HepG2 (cell line): ENCODE measurements around the gene SERPINE3. TPM values are rescaled to one million over a fixed set of nuclear protein-coding genes. Genes with fewer than 3 reads are reported as not detected.

Source experiments
- ATAC-seq: fragments of 200-7000 bp; cut with Tn5 transposase; 3 replicates; pipeline ENCODE4 v1.9.1; 2020; ENCODE audit warnings: mild to moderate bottlenecking, moderate library complexity
- BruUV-seq: library from RNA; stranded (reverse); fragments of 400-500 nt; replicated peaks from 2 replicates; lab custom pipeline; 2021; lab: Mats Ljungman, UMichigan
- CTCF ChIA-PET: fragments of 300-600 bp; formaldehyde crosslinking; extraction: SDS; loops from one replicate; lab custom pipeline; 2021; ENCODE audit warnings: low total read pairs, inconsistent platforms, low intra/inter-chr PET ratio; lab: Yijun Ruan, JAX
- POLR2A ChIA-PET: fragments of 350-600 bp; sonication (Branson Sonifier 250); formaldehyde crosslinking; loops from one replicate; lab custom pipeline; 2020; ENCODE audit warnings: antibody characterized with exemption, inconsistent platforms; lab: Yijun Ruan, JAX
- DNase-seq: peaks from one replicate; pipeline ENCODE4 v3.0.0-alpha.2; 2015; ENCODE audit warnings: low spot score
- FAIRE-seq: peaks from 3 replicates; lab custom pipeline; 2011; peaks lifted over from hg19 to GRCh38; lab: Jason Lieb, UNC
- H2AFZ ChIP-seq: one replicate; pipeline ENCODE4 v1.6.1; 2011; ENCODE audit warnings: low read length, inconsistent platforms
- H3K27ac ChIP-seq: fragments of 300-600 bp; 3 replicates; pipeline ENCODE4 v1.8.0; 2011; ENCODE audit warnings: mixed run types, mild to moderate bottlenecking, mixed read lengths, low read length, inconsistent platforms; ENCODE audit not compliant: insufficient read depth; ENCODE audit errors: extremely low read length
- H3K27me3 ChIP-seq, 2 experiments: fragments of 200-600 bp in 1 of 2; 2 replicates in 1 of 2; 3 replicates in 1 of 2; pipeline versions ENCODE4 v1.6.0 to v1.8.0; 2011; ENCODE audit warnings: low read length in 2 of 2, mild to moderate bottlenecking in 2 of 2, moderate library complexity in 2 of 2, inconsistent platforms in 1 of 2; ENCODE audit not compliant: insufficient read depth in 2 of 2, control insufficient read depth in 1 of 2
- H3K36me3 ChIP-seq, 2 experiments: fragments of 200-600 bp in 1 of 2; replicated peaks in 1 of 2; 2 replicates in 1 of 2; 3 replicates in 1 of 2; pipeline versions ENCODE4 v1.5.1 to v1.8.0; 2011; ENCODE audit warnings: low read length in 2 of 2, inconsistent platforms in 1 of 2; ENCODE audit not compliant: insufficient read depth in 2 of 2, control insufficient read depth in 1 of 2
- H3K4me1 ChIP-seq: 2 replicates; pipeline ENCODE4 v1.5.1; 2012; ENCODE audit warnings: low read length, inconsistent platforms; ENCODE audit not compliant: insufficient read depth
- H3K4me2 ChIP-seq: 2 replicates; pipeline ENCODE4 v1.6.0; 2011; ENCODE audit warnings: low read depth, low read length, inconsistent platforms
- H3K4me3 ChIP-seq, 3 experiments: fragments of 200-600 bp in 1 of 3; sonication (generic), shearing (Covaris generic) in 1 of 3; replicated peaks in 1 of 3; 2 replicates each; pipeline ENCODE4 v1.5.1; 2011 to 2016; ENCODE audit warnings: low read length in 3 of 3, inconsistent platforms in 2 of 3, low read depth in 2 of 3, mild to moderate bottlenecking in 2 of 3, control low read depth in 1 of 3, mixed read lengths in 1 of 3; ENCODE audit not compliant: insufficient read depth in 1 of 3
- H3K79me2 ChIP-seq: one replicate; pipeline ENCODE4 v1.6.1; 2011; ENCODE audit warnings: low read length, inconsistent platforms; ENCODE audit not compliant: insufficient read depth
- H3K9ac ChIP-seq: 2 replicates; pipeline ENCODE4 v1.6.0; 2011; ENCODE audit warnings: mild to moderate bottlenecking, low read depth, low read length, inconsistent platforms; ENCODE audit not compliant: insufficient read depth
- H3K9me3 ChIP-seq: 2 replicates; pipeline ENCODE4 v1.5.1; 2012; ENCODE audit warnings: mild to moderate bottlenecking, low read length
- H4K20me1 ChIP-seq: 2 replicates; pipeline ENCODE4 v1.6.0; 2011; ENCODE audit warnings: inconsistent platforms, mild to moderate bottlenecking, low read length, moderate library complexity; ENCODE audit not compliant: insufficient read depth
- ATF1 ChIP-seq: IDR thresholded peaks from 2 replicates; pipeline ENCODE4 v1.6.1; 2016; ENCODE audit warnings: mild to moderate bottlenecking, control low read depth
- CHD2 ChIP-seq: IDR thresholded peaks from 2 replicates; pipeline ENCODE4 v1.6.1; 2011; ENCODE audit warnings: low read depth, low read length, improper control_type of control experiment
- CSRNP1 ChIP-seq: sonication (generic); formaldehyde crosslinking; IDR thresholded peaks from 2 replicates; pipeline ENCODE4 v1.8.1; 2023; ENCODE audit warnings: mild to moderate bottlenecking, missing genetic modification reagents
- ELF4 ChIP-seq: sonication (generic); formaldehyde crosslinking; IDR thresholded peaks from 2 replicates; pipeline ENCODE4 v1.5.0; 2020; ENCODE audit warnings: missing genetic modification reagents, mild to moderate bottlenecking, moderate library complexity, borderline replicate concordance
- FOXJ3 ChIP-seq: sonication (generic); formaldehyde crosslinking; IDR thresholded peaks from 2 replicates; pipeline ENCODE4 v1.4.0; 2020; ENCODE audit warnings: missing genetic modification reagents, mild to moderate bottlenecking, borderline replicate concordance
- NR2F2 ChIP-seq: IDR thresholded peaks from 2 replicates; pipeline ENCODE4 v1.6.1; 2012; ENCODE audit warnings: low read depth, inconsistent platforms, borderline replicate concordance
- RBFOX2 ChIP-seq: fragments of 200-400 bp; formaldehyde crosslinking; IDR thresholded peaks from 2 replicates; pipeline ENCODE4 v1.6.1; 2017; ENCODE audit warnings: low read depth, mild to moderate bottlenecking, low read length
- REPIN1 ChIP-seq: sonication (generic); formaldehyde crosslinking; IDR thresholded peaks from 2 replicates; pipeline ENCODE4 v1.8.0; 2022; ENCODE audit warnings: missing genetic modification reagents, low read depth, mild to moderate bottlenecking, borderline replicate concordance
- SRSF1 ChIP-seq: fragments of 200-400 bp; formaldehyde crosslinking; optimal IDR thresholded peaks from 2 replicates; pipeline ENCODE3; 2017; ENCODE audit warnings: mild to moderate bottlenecking, low read depth, low read length, moderate library complexity
- THAP8 ChIP-seq: sonication (generic); formaldehyde crosslinking; IDR thresholded peaks from 2 replicates; pipeline ENCODE4 v1.5.1; 2020; ENCODE audit warnings: missing genetic modification reagents, mild to moderate bottlenecking, borderline replicate concordance
- ZNF251 ChIP-seq: sonication (generic); formaldehyde crosslinking; IDR thresholded peaks from 2 replicates; pipeline ENCODE4 v1.9.0; 2021; ENCODE audit warnings: mild to moderate bottlenecking, missing genetic modification reagents
- ZNF580 ChIP-seq: IDR thresholded peaks from 2 replicates; pipeline ENCODE4 v1.6.1; 2016; ENCODE audit warnings: low read depth, borderline replicate concordance
- ZNF781 ChIP-seq: sonication (generic); formaldehyde crosslinking; IDR thresholded peaks from 2 replicates; pipeline ENCODE4 v1.5.1; 2020; ENCODE audit warnings: borderline replicate concordance, mild to moderate bottlenecking, missing genetic modification reagents; ENCODE audit errors: not compliant biosample characterization
- WGBS: methylation state at CpG from one replicate; pipeline ENCODE4 v1.1.6; 2017; ENCODE audit warnings: low lambda C conversion rate; 5-methylcytosine and 5-hydroxymethylcytosine counted together
- in situ Hi-C: cut with HindIII; loops from 2 replicates; pipeline ENCODE4 v1.10.0; 2017; ENCODE audit warnings: low pct_unique_long_range_greater_than_20kb; ENCODE audit not compliant: extremely low pct_ligation_motif_present
- intact Hi-C: fragments of 100-400 bp; cut with micrococcal nuclease; formaldehyde crosslinking; loops from one replicate; pipeline ENCODE4 v1.10.0; 2022; ENCODE audit not compliant: unreplicated experiment
- polyA plus RNA-seq, 8 experiments: library from polyadenylated mRNA; depleted of rRNA in 3 of 8; stranded (reverse) in 7 of 8; unstranded in 1 of 8; fragments of >200 nt; fragmentation: Illumina TruSeq in 4 of 8; extraction: Trizol in 4 of 8; gene quantifications; 2 replicates each; pipeline versions ENCODE4 v1.2.1 to v1.2.3, GENCODE V29; 2011 to 2016; ENCODE audit warnings: low read depth in 4 of 8, missing spikeins in 1 of 8, mixed read lengths in 1 of 8; ENCODE audit not compliant: insufficient read depth in 1 of 8
- total RNA-seq, 5 experiments: library from RNA; depleted of rRNA; stranded (reverse); fragments of >200 nt; fragmentation: Illumina TruSeq; extraction: Trizol; gene quantifications; 2 replicates each; pipeline ENCODE4 v1.2.3, GENCODE V29; 2016; ENCODE audit warnings: low read depth in 1 of 5

Gene SERPINE3
- total and polyA plus RNA-seq, 2 of the 13 experiments (the other 11 are each of a cell fraction or from before 2014, with no cell fraction given): not detected

- no peak for FAIRE-seq
- in situ Hi-C loops (no loop called here), intact Hi-C loops (no loop called here)
- Histone ChIP-seq H3K79me2 (no peaks in the 10 kb centered on the region), H3K9ac (no peak overlapping the region), H4K20me1 (no peaks in the 10 kb centered on the region), H3K36me3 (no peaks in the 10 kb centered on the region), H3K27me3 (no peaks in the 10 kb centered on the region), H2AFZ (no peak overlapping the region), H3K27ac (no peak overlapping the region), H3K9me3 (no peaks in the 10 kb centered on the region), H3K4me1 (no peaks in the 10 kb centered on the region), H3K4me2 (no peak overlapping the region), H3K4me3 (no peak overlapping the region)
- WGBS: 98% methylated on average over 5 of the region's 9 CpGs
- POLR2A ChIA-PET: no interaction called here
- no TSS peak for BruUV-seq
- peak; percentile 63 for ATAC-seq
- TF ChIP-seq CSRNP1 (CRISPR knock-in tag) (no peak), THAP8 (no peak), RBFOX2 (no peak), NR2F2 (no peak)
- CTCF ChIA-PET: no interaction called here
- no peak for DNase-seq
Observed at GRCh38 chr13:51347099-51347498, 7.6 kb downstream of the SERPINE3 start.

GRCh38 chr13:51348069-51348967 is 8.8 kb downstream of the SERPINE3 start:
- Histone ChIP-seq H3K9me3 (no peaks in the 10 kb centered on the region), H3K4me2 (no peak overlapping the region), H3K4me3 (no peak overlapping the region), H3K27me3 (no peaks in the 10 kb centered on the region), H2AFZ (no peak overlapping the region), H4K20me1 (no peaks in the 10 kb centered on the region), H3K36me3 (no peaks in the 10 kb centered on the region), H3K9ac (no peak overlapping the region), H3K79me2 (no peaks in the 10 kb centered on the region), H3K27ac (no peak overlapping the region), H3K4me1 (no peaks in the 10 kb centered on the region)
- in situ Hi-C loops (no loop called here), intact Hi-C loops (no loop called here)
- 56% methylated on average over 8 of the region's 10 CpGs for WGBS
- ChIA-PET POLR2A (no interaction called here), CTCF (no interaction called here)
- no peak for DNase-seq
- no peak for FAIRE-seq
- no TSS peak for BruUV-seq
- peak; percentile 27 for ATAC-seq
- TF ChIP-seq ZNF251 (CRISPR knock-in tag): no peak
- TF ChIP-seq FOXJ3 (CRISPR knock-in tag): no peak
- TF ChIP-seq ELF4 (CRISPR knock-in tag): no peak
- TF ChIP-seq ZNF781 (CRISPR knock-in tag): no peak
- TF ChIP-seq CHD2: no peak
- no peak for TF ChIP-seq ZNF580 (CRISPR knock-in tag)
- no peak for TF ChIP-seq REPIN1 (CRISPR knock-in tag)
- no peak for TF ChIP-seq SRSF1
- no peak for TF ChIP-seq ATF1 (CRISPR knock-in tag)
